ENCODE measurements around the gene PLA2G6.
A peak's percentile ranks its signal among the peaks of the same experiment; 100 is the strongest.

PLA2G6 gene

GRCh38 chr22:38181453-38182200, at the start of gene PLA2G6:
Gene PLA2G6, minus strand, starts transcription at chr22:38181830. Its CDS starts 12,404 bp downstream, at chr22:38169426.
- in situ Hi-C loops (cut with MboI; ENCODE audit: low pct_unique_long_range_greater_than_20kb, low sequenced_read_pairs), result no loop called here
- peak; percentile 99 for DNase-seq

GRCh38 chr22:38230916-38231315, 49.3 kb upstream of the PLA2G6 start:
- in situ Hi-C loops (cut with MboI; ENCODE audit: low pct_unique_long_range_greater_than_20kb, low sequenced_read_pairs), result no loop called here
- DNase-seq, result no peak

GRCh38 chr22:38230108-38230825, 48.6 kb upstream of the PLA2G6 start:
- DNase-seq, result peak; percentile 78
- in situ Hi-C loops (cut with MboI; ENCODE audit: low pct_unique_long_range_greater_than_20kb, low sequenced_read_pairs), result no loop called here

DNA sequence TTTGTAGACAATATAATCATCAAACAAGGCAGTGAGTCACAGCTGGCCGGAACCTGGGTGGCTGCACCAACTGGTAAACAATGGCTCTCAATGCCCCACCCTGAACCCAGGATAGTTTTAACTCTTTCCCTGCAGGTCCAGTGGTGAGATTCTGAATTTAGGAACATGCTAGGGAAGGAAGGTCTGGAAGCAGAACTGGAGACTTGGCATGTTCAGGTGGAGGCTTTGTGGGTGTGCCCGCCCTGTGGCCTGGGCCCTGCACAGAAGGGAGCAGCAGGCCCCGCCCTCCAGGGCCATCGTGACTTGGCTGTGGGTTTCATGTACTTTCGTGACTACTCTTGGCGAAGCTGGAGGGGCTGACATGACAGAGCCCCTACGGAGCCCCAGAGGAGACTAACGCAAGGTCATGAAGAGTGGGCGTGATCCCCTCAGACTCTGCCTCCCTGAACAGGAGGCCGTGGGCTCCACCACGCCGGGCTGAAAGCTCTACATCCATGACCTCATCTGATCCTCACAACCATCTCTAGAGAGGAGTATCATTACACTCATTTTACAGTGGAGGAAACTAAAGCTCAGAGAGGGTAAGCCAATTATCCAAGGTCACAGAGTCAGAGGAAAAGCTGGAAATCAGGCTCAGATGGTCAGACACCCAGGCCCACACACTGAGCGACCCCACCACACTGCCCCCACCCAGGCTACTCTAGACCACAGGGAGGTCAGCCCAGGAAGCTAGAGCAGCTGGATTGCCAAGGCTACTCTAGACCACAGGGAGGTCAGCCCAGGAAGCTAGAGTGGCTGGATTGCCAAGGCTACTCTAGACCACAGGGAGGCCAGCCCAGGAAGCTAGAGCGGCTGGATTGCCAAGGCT, 47.5 kb upstream of the PLA2G6 start:
- no peak for DNase-seq
- in situ Hi-C loops (cut with MboI; ENCODE audit: low pct_unique_long_range_greater_than_20kb, low sequenced_read_pairs), result no loop called here

GRCh38 chr22:38228326-38228872, 46.8 kb upstream of the PLA2G6 start:
- in situ Hi-C loops (cut with MboI; ENCODE audit: low pct_unique_long_range_greater_than_20kb, low sequenced_read_pairs), result no loop called here
- no peak for DNase-seq

DNA sequence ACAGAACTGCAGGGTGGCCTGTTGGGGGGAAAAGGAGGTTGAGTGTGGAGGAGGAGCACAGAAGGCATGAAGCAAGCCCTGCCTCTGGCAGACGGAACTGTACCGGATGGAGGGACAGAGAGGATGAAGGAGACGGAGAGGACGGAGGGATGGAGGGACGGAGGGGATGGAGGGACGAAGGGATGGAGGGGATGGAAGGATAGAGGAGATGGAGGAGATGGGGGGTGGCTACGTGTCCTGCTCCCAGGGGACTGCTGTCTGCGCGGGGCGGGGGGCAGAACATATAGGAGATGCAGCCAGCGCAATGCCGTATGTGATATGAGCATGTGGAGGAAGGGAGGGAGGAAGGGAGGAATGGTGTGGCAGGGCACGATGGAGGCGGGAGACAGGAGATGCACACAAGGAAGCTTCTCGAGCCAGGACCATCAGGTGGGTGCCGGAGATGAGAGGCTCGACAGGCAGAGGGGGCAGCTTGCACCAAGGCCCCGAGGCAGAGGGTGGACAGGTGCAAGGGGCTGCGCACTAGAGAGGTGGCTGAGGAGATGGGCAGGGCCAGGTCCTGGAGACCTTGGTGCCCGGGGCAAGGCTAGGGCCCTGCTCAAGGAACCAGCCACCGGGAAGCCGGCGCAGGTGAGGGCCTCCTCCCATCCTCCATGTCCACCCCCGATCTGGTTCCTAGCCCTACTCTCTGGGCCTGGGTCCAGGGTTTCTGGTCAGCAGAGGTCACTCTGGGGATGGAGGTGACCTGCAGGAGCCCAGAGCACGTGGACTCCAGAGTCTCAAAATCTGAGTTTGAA, 45.4 kb upstream of the PLA2G6 start:
- in situ Hi-C loops (cut with MboI; ENCODE audit: low pct_unique_long_range_greater_than_20kb, low sequenced_read_pairs), result no loop called here

DNA sequence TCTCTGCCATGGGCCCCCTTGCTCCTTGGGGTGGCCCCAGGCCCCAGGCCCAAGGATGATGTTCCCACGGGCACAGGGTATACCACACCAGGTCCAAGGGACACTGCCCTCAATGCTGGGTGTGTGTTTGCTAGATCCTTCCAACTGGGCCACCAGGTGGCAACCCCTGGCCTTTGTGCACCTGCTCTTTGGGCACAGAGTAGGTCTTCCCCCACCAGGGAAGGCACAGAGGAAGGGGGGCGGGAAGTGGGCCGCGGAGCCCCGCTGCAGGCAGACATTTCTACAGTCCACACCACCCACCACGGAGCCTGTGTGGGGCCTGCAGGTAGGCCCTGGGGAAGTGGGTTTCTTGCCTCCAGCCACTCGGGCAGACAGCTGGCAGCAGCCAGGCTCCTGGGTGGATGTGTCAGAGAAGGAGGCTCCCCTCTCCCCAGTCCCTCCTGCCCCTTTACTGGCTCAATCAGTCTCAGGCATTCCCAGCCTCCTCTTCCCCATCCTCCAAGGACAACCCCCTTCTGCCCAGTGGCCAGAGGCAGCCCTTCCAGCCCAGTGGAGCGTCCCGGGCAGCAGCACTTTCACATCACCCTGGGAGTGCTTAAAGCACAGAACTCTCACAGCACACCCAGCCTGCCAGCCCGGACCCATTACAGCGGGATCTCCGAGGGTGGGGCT, 41.8 kb upstream of the PLA2G6 start:
- in situ Hi-C loops (cut with MboI; ENCODE audit: low pct_unique_long_range_greater_than_20kb, low sequenced_read_pairs), result no loop called here

More for the DNA sequence above, 45.4 kb upstream of the PLA2G6 start:
- DNase-seq, result no peak

DNA sequence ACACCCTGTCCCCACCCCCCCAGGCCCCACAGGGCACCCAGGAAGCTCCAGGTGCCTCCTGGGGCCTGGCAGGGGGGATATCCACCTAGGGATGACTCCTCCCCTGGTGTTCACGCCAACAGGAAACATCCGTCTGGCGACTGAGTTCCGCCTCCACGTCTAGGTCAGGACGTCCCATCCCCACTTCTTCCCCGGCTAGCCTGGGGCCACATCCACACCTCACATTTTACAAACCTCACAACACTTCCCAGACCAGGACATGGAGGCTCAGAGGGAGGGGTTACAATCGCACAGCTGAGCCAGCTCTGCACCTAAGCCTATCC, 41.1 kb upstream of the PLA2G6 start:
- in situ Hi-C loops (cut with MboI; ENCODE audit: low pct_unique_long_range_greater_than_20kb, low sequenced_read_pairs), result no loop called here
- no peak for DNase-seq

More for the DNA sequence above, 41.8 kb upstream of the PLA2G6 start:
- no peak for DNase-seq

DNA sequence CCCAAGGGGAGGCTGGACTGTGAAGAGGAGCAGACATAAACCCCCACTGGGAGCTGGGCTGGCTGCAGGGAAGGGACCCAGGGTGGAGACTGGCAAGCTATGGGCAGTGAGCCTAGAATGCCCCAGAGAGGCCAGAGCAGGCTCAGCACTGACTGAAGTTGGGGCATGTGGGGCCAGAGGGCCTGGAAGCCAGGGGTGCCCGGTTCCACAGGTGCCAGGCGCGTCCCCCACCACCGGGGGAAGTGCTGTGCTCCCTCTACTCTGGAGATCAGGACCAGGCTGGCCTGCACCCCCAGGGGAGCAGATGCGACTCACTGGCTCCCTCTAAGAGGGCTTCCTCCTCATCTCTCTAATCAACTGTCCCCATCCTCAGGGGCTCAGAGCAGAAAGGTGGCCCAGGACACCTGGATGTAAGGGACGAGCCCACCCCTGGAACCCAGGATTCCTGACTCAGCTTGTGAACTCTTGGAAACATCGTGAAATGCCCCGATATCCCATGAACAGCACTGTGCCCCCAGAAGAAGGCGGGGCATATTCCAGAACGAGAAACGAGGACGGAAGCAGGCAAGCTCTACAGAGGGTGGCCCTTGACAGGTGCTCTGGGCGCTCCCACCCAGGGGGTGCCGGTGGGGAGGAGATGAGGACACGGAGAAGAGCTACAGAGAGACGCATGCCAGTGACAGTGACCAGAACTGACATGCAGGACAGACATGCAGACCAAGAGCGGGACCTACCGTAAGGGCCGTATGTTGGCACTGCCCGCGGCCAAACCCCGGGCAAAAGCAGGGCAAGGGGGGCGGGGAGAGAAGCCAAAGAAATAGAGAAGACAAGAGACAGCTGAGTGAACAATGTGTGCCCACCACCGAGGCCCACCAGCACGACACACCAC, 40.5 kb upstream of the PLA2G6 start:
- DNase-seq, result no peak
- in situ Hi-C loops (cut with MboI; ENCODE audit: low pct_unique_long_range_greater_than_20kb, low sequenced_read_pairs), result no loop called here

DNA sequence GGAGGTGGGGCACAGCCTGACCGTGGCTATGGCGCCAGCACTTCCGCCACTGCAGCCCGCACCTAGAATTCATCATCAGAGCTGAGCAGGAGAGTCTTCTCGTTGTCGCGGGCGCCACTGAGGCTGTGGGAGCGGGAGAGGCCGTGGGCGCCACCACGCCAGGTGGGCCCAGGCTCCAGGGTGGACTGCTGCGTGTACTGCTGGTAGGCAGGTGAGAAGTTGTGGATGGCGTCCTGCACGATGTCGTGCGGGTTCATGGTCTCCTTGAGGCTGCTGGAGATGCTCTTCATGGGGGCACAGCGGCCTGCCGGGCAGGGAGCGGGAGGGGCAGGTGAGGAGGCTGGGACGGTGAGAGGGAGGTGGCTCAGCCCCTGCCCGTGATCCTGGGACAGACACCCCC, 39.8 kb upstream of the PLA2G6 start:
- in situ Hi-C loops (cut with MboI; ENCODE audit: low pct_unique_long_range_greater_than_20kb, low sequenced_read_pairs), result no loop called here
- DNase-seq, result no peak

- no peak for DNase-seq
- in situ Hi-C loops (cut with MboI; ENCODE audit: low pct_unique_long_range_greater_than_20kb, low sequenced_read_pairs), result no loop called here
Observed at GRCh38 chr22:38220653-38221386, 39.2 kb upstream of the PLA2G6 start.

- DNase-seq, result no peak
- in situ Hi-C loops (cut with MboI; ENCODE audit: low pct_unique_long_range_greater_than_20kb, low sequenced_read_pairs), result no loop called here
Observed at GRCh38 chr22:38220163-38220562, 38.5 kb upstream of the PLA2G6 start.

GRCh38 chr22:38219632-38220031, 38.0 kb upstream of the PLA2G6 start:
- in situ Hi-C loops (cut with MboI; ENCODE audit: low pct_unique_long_range_greater_than_20kb, low sequenced_read_pairs), result no loop called here
- DNase-seq, result no peak

DNA sequence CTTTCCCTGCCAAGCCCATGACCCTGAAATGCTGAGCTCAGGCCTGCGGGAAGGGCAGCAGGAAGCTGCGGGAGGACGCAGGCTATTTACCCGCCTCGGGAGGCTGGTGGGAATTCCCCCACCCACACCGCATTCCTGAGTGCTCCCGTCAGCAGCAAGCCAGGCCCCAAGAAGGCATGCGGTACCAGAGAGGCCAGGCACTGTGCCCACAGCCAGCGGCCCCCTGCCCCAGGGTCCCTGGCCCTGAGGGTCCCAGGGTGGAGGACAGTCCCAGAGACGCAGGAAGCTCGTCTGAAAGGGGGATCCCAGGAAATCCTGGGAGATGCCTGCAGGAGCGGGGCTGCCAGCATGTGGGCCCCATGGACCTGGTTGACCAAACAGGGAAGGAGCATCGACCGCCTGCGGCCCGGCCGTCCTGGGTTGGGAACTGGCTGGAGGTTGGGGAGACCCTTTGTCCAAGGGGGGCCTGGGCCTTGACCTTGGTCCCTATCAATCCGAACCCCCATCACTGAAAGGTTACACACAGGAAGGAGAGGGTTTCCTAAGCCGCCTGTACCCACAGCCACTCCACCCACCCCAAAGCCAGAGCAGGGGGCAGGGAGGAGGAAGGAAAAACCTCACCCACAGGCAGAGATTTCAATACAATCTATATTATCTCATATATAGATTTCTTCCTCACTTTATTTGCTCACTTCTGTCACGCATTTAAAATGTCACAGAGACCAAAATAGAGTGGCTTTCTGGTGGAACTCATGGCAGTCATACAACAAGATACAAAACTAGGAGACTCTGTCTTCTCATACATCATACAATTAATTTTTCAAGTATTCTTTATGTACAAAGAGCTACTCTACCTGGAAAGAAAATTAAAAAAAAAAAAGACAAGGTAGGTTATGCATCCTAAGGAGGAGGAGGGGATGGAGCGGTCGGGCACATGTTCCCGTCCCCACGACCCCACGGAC, 37.3 kb upstream of the PLA2G6 start:
- DNase-seq, result no peak
- in situ Hi-C loops (cut with MboI; ENCODE audit: low pct_unique_long_range_greater_than_20kb, low sequenced_read_pairs), result no loop called here

DNA sequence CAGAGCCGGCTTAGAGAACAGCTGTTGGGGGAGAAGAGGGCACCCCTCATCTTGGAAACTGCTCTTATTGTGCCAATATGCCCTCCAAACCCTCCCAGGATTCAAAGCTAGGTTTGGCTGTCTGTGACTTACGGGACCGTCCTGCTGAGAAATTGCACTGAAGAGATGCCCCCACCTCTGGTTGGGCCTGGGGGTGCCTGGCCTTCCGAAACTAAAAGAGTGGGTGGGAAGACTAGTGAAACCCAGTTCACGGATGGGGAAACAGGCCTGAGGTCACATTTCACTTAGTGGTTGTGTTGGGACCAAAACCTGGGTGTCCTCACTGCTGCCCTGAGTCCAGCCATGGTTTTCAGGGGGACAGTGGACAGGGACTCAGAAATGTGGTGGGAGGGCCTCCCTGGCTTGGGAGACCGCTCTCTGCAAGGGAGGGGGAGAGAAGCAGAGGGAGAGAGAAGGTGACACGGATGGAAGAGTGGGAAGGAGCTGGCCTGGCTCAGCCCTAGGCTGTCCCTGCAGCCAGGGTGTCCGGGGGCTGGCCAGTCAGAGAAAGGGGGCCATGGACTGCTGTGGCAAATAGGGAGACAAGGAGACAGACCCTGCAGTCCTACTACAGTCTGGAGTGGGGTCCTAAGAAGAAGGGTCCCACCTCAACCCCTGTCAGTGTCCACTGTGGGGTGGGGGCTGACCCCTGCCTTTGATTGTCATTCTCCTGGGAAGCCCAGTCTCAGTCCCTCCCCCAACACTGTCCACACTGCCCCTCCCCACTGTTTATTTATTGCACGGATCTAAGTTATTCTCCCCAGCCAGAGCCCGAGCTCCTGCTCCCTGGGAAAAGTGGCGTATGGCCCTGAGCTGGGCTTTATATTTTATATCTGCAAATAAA, 33.8 kb upstream of the PLA2G6 start:
- in situ Hi-C loops (cut with MboI; ENCODE audit: low pct_unique_long_range_greater_than_20kb, low sequenced_read_pairs), result no loop called here
- DNase-seq, result no peak

Data from KBM-7 (cell line).